Tibial artery (tissue), 4 donors: ENCODE results near the gene ATP5F1D.

Experiments
- DNase-seq, 2 donors: peaks; one replicate each; pipeline ENCODE4 v3.0.0-alpha.2; 2019
- H3K27ac ChIP-seq, 2 donors: fragments of 200-600 bp; sonication (generic) in 1 of 2; 1 replicate in 1 of 2; 2 replicates in 1 of 2; pipeline ENCODE4 v1.5.1; 2018 to 2019; ENCODE audit warnings: mild to moderate bottlenecking in 1 of 2
- H3K27me3 ChIP-seq, 2 donors: fragments of 200-600 bp; sonication (generic) in 1 of 2; one replicate each; pipeline versions ENCODE4 v1.5.1 to v1.6.0; 2016 to 2019
- H3K36me3 ChIP-seq, 3 donors: fragments of 200-600 bp; sonication (generic) in 2 of 3; one replicate each; pipeline ENCODE4 v1.5.1; 2016 to 2019; ENCODE audit warnings: mild to moderate bottlenecking in 2 of 3
- H3K4me1 ChIP-seq, 4 donors: fragments of 200-600 bp; sonication (generic) in 2 of 4; 1 replicate in 3 of 4; 2 replicates in 1 of 4; pipeline ENCODE4 v1.5.1; 2016 to 2019
- H3K4me3 ChIP-seq, 2 donors: fragments of 200-600 bp; sonication (generic) in 1 of 2; 1 replicate in 1 of 2; 2 replicates in 1 of 2; pipeline ENCODE4 v1.5.1; 2018 to 2019; ENCODE audit warnings: mild to moderate bottlenecking in 2 of 2
- H3K9me3 ChIP-seq, 3 donors: fragments of 200-600 bp; sonication (generic) in 1 of 3; one replicate each; pipeline ENCODE4 v1.5.1; 2016 to 2019
- intact Hi-C: fragments of 100-400 bp; cut with DNase I; formaldehyde crosslinking; loops from one replicate; pipeline ENCODE4 v1.15.0; 2023; ENCODE audit warnings: low total_unique reads
- TF ChIP-seq, protein P1 (sequence below), 2 experiments: fragments of 200-600 bp in 1 of 2; fragments of 450-650 bp in 1 of 2; IDR thresholded peaks; one replicate each; pipeline ENCODE4 v1.5.1; 2017 to 2019; ENCODE audit warnings: antibody characterized with exemption in 2 of 2, mild to moderate bottlenecking in 1 of 2, moderate library complexity in 1 of 2

ATP5F1D gene

DNA sequence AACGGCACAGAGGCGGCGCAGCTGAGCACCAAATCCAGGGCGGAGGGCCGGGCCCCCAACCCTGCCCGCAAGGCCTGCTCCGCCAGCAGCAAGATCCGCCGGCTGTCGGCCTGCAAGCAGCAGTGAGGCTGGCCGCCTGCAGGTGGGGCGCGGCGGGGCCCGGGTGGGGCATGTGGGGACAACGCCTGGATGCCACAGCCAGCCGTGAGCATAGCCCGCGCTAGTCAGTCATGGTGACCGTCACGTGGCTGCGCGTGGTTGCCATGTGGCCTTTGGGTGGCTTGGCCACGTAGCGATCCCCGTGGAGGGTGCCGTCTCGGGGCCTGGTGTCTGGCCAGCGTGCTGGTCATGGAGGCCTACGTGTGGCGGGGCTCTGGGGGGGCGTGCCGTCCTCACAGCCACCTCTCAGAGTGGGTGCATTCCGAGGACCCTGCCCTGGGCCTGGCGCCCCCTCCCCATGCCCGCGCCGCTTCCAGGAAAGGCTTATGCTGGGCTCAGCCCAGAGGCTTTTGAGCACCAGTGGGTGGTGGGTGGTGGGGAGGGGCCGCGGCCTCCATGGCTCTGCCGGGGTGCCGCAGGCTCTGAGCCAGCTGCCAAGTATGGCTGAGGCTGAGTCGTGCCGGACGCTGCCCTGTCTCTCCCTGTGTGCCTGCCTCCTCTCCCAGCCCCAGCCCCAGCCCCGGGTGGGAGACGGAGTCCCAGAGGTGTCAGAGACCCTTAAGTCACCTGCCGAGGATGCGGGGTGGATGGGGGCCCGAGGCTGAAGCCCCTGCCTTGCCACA lies 14.8 kb upstream of the ATP5F1D start:
- intact Hi-C loops: no loop called here
- Histone ChIP-seq H3K27ac (no peak overlapping the region), H3K36me3 (peaks cover 43 to 71% (median 57%) of the 10 kb centered on the region in 3 donors), H3K27me3 (no peaks in the 10 kb centered on the region), H3K4me1 (peaks cover 0 to 19% (median 8%) of the 10 kb centered on the region in 4 donors), H3K9me3 (no peaks in the 10 kb centered on the region), H3K4me3 (no peak overlapping the region)
- TF ChIP-seq, protein P1, sequence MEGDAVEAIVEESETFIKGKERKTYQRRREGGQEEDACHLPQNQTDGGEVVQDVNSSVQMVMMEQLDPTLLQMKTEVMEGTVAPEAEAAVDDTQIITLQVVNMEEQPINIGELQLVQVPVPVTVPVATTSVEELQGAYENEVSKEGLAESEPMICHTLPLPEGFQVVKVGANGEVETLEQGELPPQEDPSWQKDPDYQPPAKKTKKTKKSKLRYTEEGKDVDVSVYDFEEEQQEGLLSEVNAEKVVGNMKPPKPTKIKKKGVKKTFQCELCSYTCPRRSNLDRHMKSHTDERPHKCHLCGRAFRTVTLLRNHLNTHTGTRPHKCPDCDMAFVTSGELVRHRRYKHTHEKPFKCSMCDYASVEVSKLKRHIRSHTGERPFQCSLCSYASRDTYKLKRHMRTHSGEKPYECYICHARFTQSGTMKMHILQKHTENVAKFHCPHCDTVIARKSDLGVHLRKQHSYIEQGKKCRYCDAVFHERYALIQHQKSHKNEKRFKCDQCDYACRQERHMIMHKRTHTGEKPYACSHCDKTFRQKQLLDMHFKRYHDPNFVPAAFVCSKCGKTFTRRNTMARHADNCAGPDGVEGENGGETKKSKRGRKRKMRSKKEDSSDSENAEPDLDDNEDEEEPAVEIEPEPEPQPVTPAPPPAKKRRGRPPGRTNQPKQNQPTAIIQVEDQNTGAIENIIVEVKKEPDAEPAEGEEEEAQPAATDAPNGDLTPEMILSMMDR (IDR thresholded peaks at IDR 0.05): no peak
- no peak for DNase-seq

DNA sequence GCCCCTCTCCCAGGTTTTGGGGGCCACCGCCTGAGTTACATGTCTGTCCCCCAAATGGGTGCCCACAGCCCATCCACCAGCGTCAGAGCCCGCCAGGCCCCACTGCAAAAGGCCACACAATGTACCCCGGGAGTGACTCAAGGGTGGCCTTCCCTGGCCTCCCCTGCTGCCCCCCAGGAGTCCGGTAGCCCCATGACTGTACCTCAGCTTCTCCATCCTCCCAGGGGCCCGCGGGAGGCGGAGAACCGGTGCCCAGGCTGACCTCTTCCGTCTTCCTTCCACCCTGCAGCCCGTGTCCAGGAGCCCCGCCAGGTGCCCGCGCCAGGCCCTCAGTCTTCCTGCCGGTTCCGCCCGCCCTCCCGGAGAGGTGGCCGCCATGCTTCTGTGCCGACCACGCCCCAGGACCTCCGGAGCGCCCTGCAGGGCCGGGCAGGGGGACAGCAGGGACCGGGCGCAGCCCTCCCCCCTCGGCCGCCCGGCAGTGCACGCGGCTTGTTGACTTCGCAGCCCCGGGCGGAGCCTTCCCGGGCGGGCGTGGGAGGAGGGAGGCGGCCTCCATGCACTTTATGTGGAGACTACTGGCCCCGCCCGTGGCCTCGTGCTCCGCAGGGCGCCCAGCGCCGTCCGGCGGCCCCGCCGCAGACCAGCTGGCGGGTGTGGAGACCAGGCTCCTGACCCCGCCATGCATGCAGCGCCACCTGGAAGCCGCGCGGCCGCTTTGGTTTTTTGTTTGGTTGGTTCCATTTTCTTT lies 14.1 kb upstream of the ATP5F1D start:
- H3K9me3 ChIP-seq: no peaks in the 10 kb centered on the region
- H3K27ac ChIP-seq: no peak overlapping the region
- no peak for DNase-seq
- intact Hi-C loops: no loop called here
- peaks cover 0 to 14% (median 4%) of the 10 kb centered on the region in 4 donors for H3K4me1 ChIP-seq
- TF ChIP-seq, protein P1 (IDR thresholded peaks at IDR 0.05): no peak
- no peaks in the 10 kb centered on the region for H3K27me3 ChIP-seq
- no peak overlapping the region for H3K4me3 ChIP-seq
- peaks cover 37 to 63% (median 55%) of the 10 kb centered on the region in 3 donors for H3K36me3 ChIP-seq

DNA sequence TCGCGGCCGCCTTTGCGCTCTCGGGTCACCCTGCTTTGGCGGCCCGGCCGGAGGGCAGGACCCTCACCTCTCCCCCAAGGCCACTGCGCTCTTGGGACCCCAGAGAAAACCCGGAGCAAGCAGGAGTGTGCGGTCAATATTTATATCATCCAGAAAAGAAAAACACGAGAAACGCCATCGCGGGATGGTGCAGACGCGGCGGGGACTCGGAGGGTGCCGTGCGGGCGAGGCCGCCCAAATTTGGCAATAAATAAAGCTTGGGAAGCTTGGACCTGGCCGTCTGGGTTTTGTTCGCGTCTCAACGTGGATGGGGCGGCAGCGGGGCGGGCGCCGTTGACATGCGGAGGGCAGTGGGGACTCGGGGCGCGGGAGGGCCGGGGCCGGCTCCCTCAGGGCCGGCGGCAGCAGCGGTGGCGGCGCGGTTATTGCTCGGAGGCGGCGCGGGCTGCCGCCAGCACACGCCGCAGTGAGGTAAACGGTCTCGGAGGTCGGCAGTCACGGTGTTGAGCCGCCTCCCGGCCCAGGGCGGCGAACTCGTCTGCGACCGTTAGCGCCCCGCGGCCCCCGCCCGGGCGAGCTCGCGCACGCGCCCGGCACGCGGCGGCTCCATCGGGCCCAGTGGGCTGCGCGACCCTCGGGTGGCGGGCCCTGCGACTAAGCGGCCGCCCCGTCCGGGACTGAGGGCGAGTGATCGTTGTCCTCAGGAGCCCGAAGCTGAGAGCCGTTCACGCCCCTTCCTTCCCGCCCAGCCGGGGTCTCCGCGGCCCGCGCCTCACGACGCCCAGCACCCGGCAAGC lies 13.2 kb upstream of the ATP5F1D start:
- intact Hi-C loops: no loop called here
- H3K4me1 ChIP-seq: peaks cover 0 to 13% (median 4%) of the 10 kb centered on the region in 4 donors
- no peak overlapping the region for H3K27ac ChIP-seq
- no peak overlapping the region for H3K4me3 ChIP-seq
- no peaks in the 10 kb centered on the region for H3K27me3 ChIP-seq
- H3K9me3 ChIP-seq: no peaks in the 10 kb centered on the region
- TF ChIP-seq, protein P1 (IDR thresholded peaks at IDR 0.05): no peak
- H3K36me3 ChIP-seq: peaks cover 28 to 55% (median 46%) of the 10 kb centered on the region in 3 donors
- DNase-seq: no peak

DNA sequence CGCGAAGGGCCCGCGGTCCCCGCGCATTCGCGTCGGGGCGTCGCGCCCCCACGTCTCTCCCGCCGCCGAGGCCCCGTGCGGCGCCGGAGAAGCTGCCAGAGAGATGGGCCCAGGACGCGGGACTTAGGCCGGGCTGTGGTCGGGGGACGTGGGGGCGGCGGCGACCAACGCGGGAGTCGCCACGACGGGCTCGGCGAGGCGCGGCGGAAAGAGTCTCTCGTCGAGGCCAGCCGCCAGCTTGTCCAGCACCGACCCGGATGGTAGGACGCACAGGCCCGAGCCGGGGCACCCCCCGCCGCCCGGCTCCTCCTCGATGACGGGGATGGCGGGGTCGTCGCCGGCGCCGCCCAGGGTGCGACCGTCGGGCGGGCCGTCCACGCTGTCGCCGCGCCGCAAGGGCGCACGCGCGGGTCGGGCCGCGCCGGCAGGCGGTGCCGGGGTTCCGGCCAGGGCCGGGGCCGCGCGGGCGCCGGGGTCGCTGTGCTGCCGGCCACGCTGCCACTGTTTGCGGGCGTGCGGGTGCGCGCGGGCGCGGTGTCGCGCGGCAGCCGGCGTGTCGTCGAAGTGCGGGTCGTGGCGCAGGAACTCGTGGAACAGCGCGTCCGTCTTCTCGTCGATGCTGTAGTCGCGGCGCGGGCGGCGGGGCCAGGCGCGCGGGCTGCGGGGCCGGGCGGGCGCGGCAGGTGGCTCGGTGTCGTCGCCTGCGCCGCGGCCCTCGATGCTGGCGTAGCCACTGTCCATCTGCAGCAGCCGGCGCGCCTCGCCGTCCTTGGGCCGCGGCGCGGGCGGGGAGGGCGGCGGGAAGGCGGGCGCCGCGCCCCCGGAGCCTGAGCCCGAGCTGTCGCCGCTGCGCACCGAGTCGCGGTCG lies 12.3 kb upstream of the ATP5F1D start:
- DNase-seq: no peak

More for the DNA sequence above, 12.3 kb upstream of the ATP5F1D start:
- peaks cover 22 to 45% (median 37%) of the 10 kb centered on the region in 3 donors for H3K36me3 ChIP-seq
- H3K27ac ChIP-seq: no peak overlapping the region
- H3K27me3 ChIP-seq: no peaks in the 10 kb centered on the region
- no peak overlapping the region for H3K4me3 ChIP-seq
- TF ChIP-seq, protein P1 (IDR thresholded peaks at IDR 0.05): no peak
- intact Hi-C loops: no loop called here
- H3K4me1 ChIP-seq: peaks cover 0 to 11% (median 4%) of the 10 kb centered on the region in 4 donors
- no peaks in the 10 kb centered on the region for H3K9me3 ChIP-seq
